T-cell (primary cell): Measurements from ENCODE around the gene ADGRD1. TPM values are rescaled to one million over a fixed set of nuclear protein-coding genes. Genes with fewer than 3 reads are reported as not detected.

Experiments
- ATAC-seq, 4 experiments: fragments of 200-7000 bp in 3 of 4; fragments of 150-1000 bp in 1 of 4; cut with Tn5 transposase; replicated peaks in 1 of 4; 1 replicate in 3 of 4; 2 replicates in 1 of 4; pipeline ENCODE4 v1.10.0; 2021; ENCODE audit warnings: moderate library complexity in 3 of 4, mild to moderate bottlenecking in 2 of 4, moderate number of reproducible peaks in 1 of 4
- CTCF ChIA-PET, 2 donors: fragments of 300-600 bp; sonication (Branson Sonifier 250); formaldehyde crosslinking; loops; one replicate each; lab custom pipeline; 2022; ENCODE audit warnings: antibody characterized with exemption in 2 of 2; lab: Charles Lee
- POLR2A ChIA-PET, 2 donors: fragments of 300-600 bp; sonication (Branson Sonifier 250); formaldehyde crosslinking; loops; one replicate each; lab custom pipeline; 2022; ENCODE audit warnings: antibody characterized with exemption in 2 of 2; lab: Charles Lee
- DNase-seq, 35 experiments: peaks; one replicate each; pipeline versions ENCODE4 v3.0.0 to v3.0.0-alpha.2; 2013 to 2023
- H3K27ac ChIP-seq: one replicate; pipeline ENCODE4 v1.5.1; 2013; ENCODE audit warnings: low read length
- H3K27me3 ChIP-seq, 2 experiments: replicated peaks in 1 of 2; 1 replicate in 1 of 2; 2 replicates in 1 of 2; pipeline versions ENCODE4 v1.6.1 to v1.7.0; 2013; ENCODE audit warnings: low read length in 1 of 2, mixed read lengths in 1 of 2; ENCODE audit not compliant: control insufficient read depth in 2 of 2, insufficient read depth in 2 of 2; ENCODE audit errors: extremely low read depth in 1 of 2
- H3K36me3 ChIP-seq, 2 donors: 1 replicate in 1 of 2; 2 replicates in 1 of 2; pipeline versions ENCODE4 v1.6.1 to v1.7.0; 2013; ENCODE audit warnings: low read length in 1 of 2; ENCODE audit not compliant: control insufficient read depth in 2 of 2, insufficient read depth in 1 of 2; ENCODE audit errors: extremely low read depth in 1 of 2
- H3K4me1 ChIP-seq, 2 experiments: 1 replicate in 1 of 2; 2 replicates in 1 of 2; pipeline versions ENCODE4 v1.6.1 to v1.7.0; 2013; ENCODE audit warnings: low read length in 2 of 2, mixed read lengths in 1 of 2; ENCODE audit not compliant: insufficient read depth in 2 of 2, control insufficient read depth in 1 of 2; ENCODE audit errors: extremely low read depth in 1 of 2
- H3K4me3 ChIP-seq, 2 donors: 1 replicate in 1 of 2; 2 replicates in 1 of 2; pipeline versions ENCODE4 v1.5.1 to v1.7.0; 2013; ENCODE audit warnings: mild to moderate bottlenecking in 2 of 2, low read length in 1 of 2, moderate library complexity in 1 of 2; ENCODE audit not compliant: control insufficient read depth in 1 of 2; ENCODE audit errors: extremely low read depth in 1 of 2
- H3K9me3 ChIP-seq: 2 replicates; pipeline ENCODE4 v1.7.0; 2013
- H3K27ac Mint-ChIP-seq, 2 donors: one replicate each; pipeline ENCODE4 v1.8.0; 2020 to 2021; ENCODE audit warnings: mild to moderate bottlenecking in 2 of 2, mixed read lengths in 2 of 2
- H3K27me3 Mint-ChIP-seq, 2 donors: one replicate each; pipeline ENCODE4 v1.8.0; 2021 to 2022; ENCODE audit warnings: mixed read lengths in 2 of 2
- H3K36me3 Mint-ChIP-seq: one replicate; pipeline ENCODE4 v1.8.0; 2021; ENCODE audit warnings: mixed read lengths
- H3K4me1 Mint-ChIP-seq, 3 donors: one replicate each; pipeline ENCODE4 v1.8.0; 2020 to 2022; ENCODE audit warnings: mixed read lengths in 3 of 3, mild to moderate bottlenecking in 1 of 3
- H3K4me3 Mint-ChIP-seq, 3 donors: one replicate each; pipeline ENCODE4 v1.8.0; 2020 to 2022; ENCODE audit warnings: mild to moderate bottlenecking in 3 of 3, mixed read lengths in 3 of 3, moderate library complexity in 3 of 3
- H3K9me3 Mint-ChIP-seq, 3 donors: one replicate each; pipeline ENCODE4 v1.8.0; 2020 to 2022; ENCODE audit warnings: mixed read lengths in 3 of 3
- WGBS: methylation state at CpG from one replicate; pipeline ENCODE4 v1.1.5; 2013; ENCODE audit warnings: missing lambda C conversion rate; ENCODE audit not compliant: insufficient coverage; 5-methylcytosine and 5-hydroxymethylcytosine counted together
- total RNA-seq, 35 experiments: library from RNA in 6 of 35; stranded (reverse) in 6 of 35; fragments of 120-200 nt in 1 of 35; gene quantifications; one replicate each; pipeline versions ENCODE4 v1.2.1 to v1.2.4 and lab custom pipeline; 2013 to 2026

ADGRD1 gene
- total RNA-seq, 5 donors from 2014 or later (not counting 1 experiment from before 2014, with no cell fraction given), result 0.29 to 1.1 (median 0.43) TPM; not detected in 1

DNA sequence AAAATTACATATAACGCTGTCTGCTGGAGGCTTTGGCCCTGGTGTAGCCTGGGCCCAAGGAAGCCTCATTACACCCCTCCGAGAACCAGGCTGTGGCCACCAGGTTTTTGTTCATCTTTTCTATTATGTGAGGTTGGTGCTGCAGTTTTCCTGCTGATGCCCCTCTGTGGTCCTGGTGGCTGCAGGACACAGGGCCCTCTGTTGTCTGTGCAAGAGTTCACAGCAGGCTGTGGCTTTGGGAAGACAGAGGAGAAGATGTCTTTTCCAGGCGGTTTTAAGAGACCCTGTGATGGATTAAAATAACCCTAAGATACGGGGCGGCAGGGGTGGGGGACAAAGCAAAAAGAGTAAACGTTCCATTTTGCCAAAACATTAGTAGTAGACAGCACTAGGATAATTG lies 121.5 kb downstream of the ADGRD1 start:
- Histone ChIP-seq H3K4me3 (no peak overlapping the region), H3K4me1 (no peaks in the 10 kb centered on the region), H3K27ac (no peak overlapping the region), H3K36me3 (no peaks in the 10 kb centered on the region), H3K9me3 (no peaks in the 10 kb centered on the region), H3K27me3 (peaks cover 0 to 20% of the 10 kb centered on the region in 2 experiments)
- H3K4me3 Mint-ChIP-seq, result no peak overlapping the region
- H3K27me3 Mint-ChIP-seq, result peaks cover 0 to 6% of the 10 kb centered on the region in 2 donors
- no peaks in the 10 kb centered on the region for H3K36me3 Mint-ChIP-seq
- WGBS, result 88% methylated on average over 4 of the region's 6 CpGs
- H3K9me3 Mint-ChIP-seq, result no peaks in the 10 kb centered on the region
- POLR2A ChIA-PET, result no interaction called here
- no peaks in the 10 kb centered on the region for H3K4me1 Mint-ChIP-seq
- no peak for DNase-seq
- no peak for ATAC-seq
- CTCF ChIA-PET, result no interaction called here
- H3K27ac Mint-ChIP-seq, result no peak overlapping the region

DNA sequence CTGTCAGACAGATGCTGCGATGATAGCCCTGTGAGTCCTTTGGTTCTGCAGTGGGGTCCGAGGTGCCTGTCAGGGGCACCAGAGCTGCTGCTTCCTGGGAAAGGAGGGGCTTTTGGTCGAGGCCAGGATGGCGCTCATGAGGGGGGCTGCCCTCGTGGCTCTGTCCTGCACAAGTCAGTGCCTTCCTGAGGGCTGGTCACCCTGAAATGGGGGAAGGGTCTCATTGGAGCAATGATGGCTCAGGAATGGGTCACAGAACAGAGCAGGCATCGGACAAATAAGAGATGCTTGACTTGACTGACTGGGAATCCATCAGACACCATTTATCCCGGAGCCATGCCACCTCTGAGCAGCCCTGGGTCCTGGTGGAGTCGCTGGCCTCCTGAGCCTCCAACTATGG lies 121.9 kb downstream of the ADGRD1 start:
- ChIA-PET POLR2A (no interaction called here), CTCF (no interaction called here)
- no peaks in the 10 kb centered on the region for H3K36me3 ChIP-seq
- H3K27me3 Mint-ChIP-seq, result peaks cover 0 to 6% of the 10 kb centered on the region in 2 donors
- no peak overlapping the region for H3K27ac Mint-ChIP-seq
- no peaks in the 10 kb centered on the region for H3K36me3 Mint-ChIP-seq
- no peaks in the 10 kb centered on the region for H3K4me1 ChIP-seq
- WGBS, result 61% methylated on average over 8 of the region's 8 CpGs
- DNase-seq (no peak), ATAC-seq (no peak)
- H3K4me3 Mint-ChIP-seq, result no peak overlapping the region
- no peaks in the 10 kb centered on the region for H3K9me3 ChIP-seq
- no peak overlapping the region for H3K4me3 ChIP-seq
- peaks cover 0 to 20% of the 10 kb centered on the region in 2 experiments for H3K27me3 ChIP-seq
- H3K27ac ChIP-seq, result no peak overlapping the region
- no peaks in the 10 kb centered on the region for H3K4me1 Mint-ChIP-seq
- H3K9me3 Mint-ChIP-seq, result no peaks in the 10 kb centered on the region

DNA sequence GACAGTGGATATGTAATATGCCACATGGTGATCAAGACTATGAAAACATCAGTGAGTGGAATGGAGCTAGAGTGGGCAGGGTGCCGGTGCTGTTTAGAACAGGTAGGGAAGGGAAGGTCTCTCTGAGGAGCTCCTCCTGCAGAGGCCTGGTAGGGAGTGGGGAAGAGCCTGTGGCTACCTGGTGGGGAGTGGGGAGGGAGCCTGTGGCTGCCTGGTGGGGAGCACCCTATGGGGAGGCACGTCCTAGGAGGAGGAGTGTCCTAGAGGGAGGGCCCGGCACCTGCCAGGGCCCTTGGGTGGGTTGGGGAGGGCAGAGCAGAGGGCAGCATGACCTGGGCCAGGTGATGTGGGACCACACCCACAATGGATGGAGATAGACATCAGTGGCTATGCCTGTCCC lies 122.6 kb downstream of the ADGRD1 start:
- H3K4me1 Mint-ChIP-seq, result no peaks in the 10 kb centered on the region
- H3K4me1 ChIP-seq, result no peaks in the 10 kb centered on the region
- H3K27ac ChIP-seq, result no peak overlapping the region
- no peak overlapping the region for H3K27ac Mint-ChIP-seq
- no peaks in the 10 kb centered on the region for H3K9me3 Mint-ChIP-seq
- H3K4me3 ChIP-seq, result no peak overlapping the region
- H3K4me3 Mint-ChIP-seq, result no peak overlapping the region
- ChIA-PET POLR2A (no interaction called here), CTCF (no interaction called here)
- H3K36me3 Mint-ChIP-seq, result no peaks in the 10 kb centered on the region
- no peak for DNase-seq
- H3K27me3 ChIP-seq, result peaks cover 0 to 20% of the 10 kb centered on the region in 2 experiments
- no peaks in the 10 kb centered on the region for H3K36me3 ChIP-seq
- ATAC-seq, result no peak
- H3K27me3 Mint-ChIP-seq, result peaks cover 0 to 6% of the 10 kb centered on the region in 2 donors
- H3K9me3 ChIP-seq, result no peaks in the 10 kb centered on the region
- 49% methylated on average over 2 of the region's 3 CpGs for WGBS

DNA sequence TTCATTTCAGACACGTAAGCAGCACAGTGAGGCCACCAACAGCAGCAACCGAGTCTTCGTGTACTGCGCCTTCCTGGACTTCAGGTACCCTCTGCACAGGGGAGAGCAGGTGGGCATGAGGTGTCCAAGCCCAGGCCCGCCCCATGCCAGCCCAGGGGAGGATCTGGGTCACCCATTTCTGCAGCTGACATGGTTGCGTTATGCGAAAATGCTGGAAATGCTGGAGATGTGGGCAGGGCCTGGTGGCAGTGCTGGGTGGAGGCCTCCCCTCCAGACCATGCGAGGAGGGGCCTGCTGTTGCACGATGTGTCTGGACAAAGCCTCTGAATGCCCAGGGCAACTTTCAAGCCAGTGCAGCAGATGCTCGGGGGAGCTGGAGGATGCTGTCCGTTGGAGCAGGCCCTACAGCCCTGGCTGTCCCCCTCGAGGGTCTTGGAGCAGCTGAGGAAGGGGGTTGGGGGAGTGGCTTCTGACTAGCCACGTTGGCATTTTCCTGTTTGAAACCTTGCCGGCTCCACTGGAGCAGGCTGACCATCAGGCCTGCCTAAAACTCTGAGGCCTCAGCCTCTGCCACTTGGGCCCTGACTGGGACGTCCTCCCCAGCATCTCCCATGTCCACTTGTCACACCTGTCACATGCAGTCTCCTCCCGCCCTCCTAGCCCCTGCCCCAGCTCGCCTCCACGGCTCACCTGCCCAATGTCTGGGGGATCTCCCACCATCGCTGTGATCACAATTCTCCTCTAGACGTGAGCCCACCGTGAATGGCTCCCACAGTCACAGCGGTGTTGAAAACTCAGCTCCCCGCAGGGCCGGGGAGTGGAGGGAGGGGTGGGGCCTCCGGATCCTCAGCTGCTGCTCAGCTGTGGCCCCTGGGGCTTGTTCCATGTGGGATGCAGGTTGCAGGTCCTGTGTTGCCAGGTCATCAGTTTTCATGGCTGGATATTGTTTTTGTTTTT lies 123.4 kb downstream of the ADGRD1 start:
- Histone ChIP-seq H3K27ac (no peak overlapping the region), H3K36me3 (no peaks in the 10 kb centered on the region), H3K4me3 (no peak overlapping the region), H3K4me1 (no peaks in the 10 kb centered on the region), H3K9me3 (no peaks in the 10 kb centered on the region), H3K27me3 (peaks cover 0 to 20% of the 10 kb centered on the region in 2 experiments)
- DNase-seq, result no peak
- no peaks in the 10 kb centered on the region for H3K9me3 Mint-ChIP-seq
- H3K36me3 Mint-ChIP-seq, result no peaks in the 10 kb centered on the region
- 75% methylated on average over 24 of the region's 25 CpGs for WGBS
- ATAC-seq, result no peak
- POLR2A ChIA-PET, result no interaction called here
- no peak overlapping the region for H3K4me3 Mint-ChIP-seq
- CTCF ChIA-PET, result no interaction called here
- no peak overlapping the region for H3K27ac Mint-ChIP-seq
- H3K27me3 Mint-ChIP-seq, result peaks cover 0 to 6% of the 10 kb centered on the region in 2 donors
- H3K4me1 Mint-ChIP-seq, result no peaks in the 10 kb centered on the region

DNA sequence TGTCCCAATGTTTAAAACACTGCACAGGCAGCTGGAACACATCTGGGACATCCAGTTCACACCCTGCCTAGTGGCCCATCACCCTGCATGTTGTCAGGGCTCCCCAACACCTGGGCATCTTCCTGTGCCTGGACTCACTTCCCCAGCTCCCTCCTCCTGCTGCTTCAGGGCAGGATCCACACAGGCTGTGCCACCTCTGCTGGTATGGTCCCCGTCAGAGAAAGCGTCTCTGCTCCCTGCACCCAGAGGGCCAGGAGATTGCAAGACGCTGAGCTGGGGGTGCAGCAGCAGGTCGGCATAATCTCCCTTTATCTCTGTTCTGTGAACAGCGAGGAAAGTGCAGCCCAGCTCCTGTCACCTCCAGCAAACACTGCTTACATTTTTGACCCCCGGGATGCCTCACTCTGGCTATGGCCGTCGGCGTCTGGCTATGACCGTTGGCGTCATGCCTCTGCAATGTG lies 124.3 kb downstream of the ADGRD1 start:
- 79% methylated on average over 10 of the region's 11 CpGs for WGBS
- DNase-seq (no peak), ATAC-seq (no peak)
- CTCF ChIA-PET, result no interaction called here
- Histone ChIP-seq H3K36me3 (no peaks in the 10 kb centered on the region), H3K4me3 (no peak overlapping the region), H3K27me3 (peaks cover 0 to 20% of the 10 kb centered on the region in 2 experiments), H3K27ac (no peak overlapping the region), H3K4me1 (no peaks in the 10 kb centered on the region), H3K9me3 (no peaks in the 10 kb centered on the region)
- H3K27me3 Mint-ChIP-seq, result peaks cover 0 to 6% of the 10 kb centered on the region in 2 donors
- H3K36me3 Mint-ChIP-seq, result no peaks in the 10 kb centered on the region
- no peaks in the 10 kb centered on the region for H3K4me1 Mint-ChIP-seq
- no peak overlapping the region for H3K27ac Mint-ChIP-seq
- no peak overlapping the region for H3K4me3 Mint-ChIP-seq
- H3K9me3 Mint-ChIP-seq, result no peaks in the 10 kb centered on the region
- POLR2A ChIA-PET, result no interaction called here

DNA sequence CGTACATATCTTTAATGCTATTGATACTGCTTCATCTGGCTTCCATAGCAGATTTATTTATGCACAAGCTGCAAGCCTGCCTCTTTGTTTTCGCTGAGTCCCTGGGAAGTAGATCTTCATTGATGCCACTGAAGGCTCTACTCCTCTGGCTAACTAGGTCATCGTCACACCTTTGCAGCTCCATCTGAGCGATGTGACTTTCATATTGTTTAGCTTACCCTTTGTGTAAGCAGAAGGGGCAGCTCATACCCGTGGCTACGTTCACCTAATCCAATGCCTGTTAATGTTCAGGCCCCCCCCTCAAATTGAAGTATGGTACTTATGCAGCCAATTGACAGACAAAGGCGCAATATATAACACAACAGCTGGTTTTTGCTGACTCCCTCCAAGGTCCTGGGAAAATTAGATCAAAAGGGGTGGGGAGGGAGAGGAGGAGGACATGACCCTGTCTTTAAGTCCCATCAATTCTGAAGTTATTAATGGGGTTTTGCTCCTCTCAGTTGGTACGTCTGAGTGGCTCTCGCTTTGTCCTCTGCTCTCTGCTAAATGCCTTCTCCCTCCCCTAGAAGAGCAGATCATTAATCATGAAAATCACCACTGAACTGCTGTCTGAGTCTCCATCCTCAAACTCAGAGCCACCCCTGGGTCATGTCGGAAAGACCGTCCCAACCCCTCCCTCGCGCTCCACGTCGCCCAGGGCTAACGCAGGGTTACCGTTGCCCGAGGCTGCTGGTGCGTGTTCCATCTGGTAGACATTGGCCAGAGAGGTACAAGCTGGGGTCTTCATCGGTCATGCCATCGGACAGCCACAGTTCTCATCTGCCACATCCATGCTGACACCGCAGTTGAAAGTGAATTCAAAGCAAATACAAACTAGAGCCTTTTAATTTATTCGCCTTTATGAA lies 128.8 kb downstream of the ADGRD1 start:
- CTCF ChIA-PET, result no interaction called here
- Mint-ChIP-seq H3K4me1 (no peaks in the 10 kb centered on the region), H3K27me3 (peaks cover 11 to 14% of the 10 kb centered on the region in 2 donors), H3K36me3 (no peaks in the 10 kb centered on the region), H3K27ac (no peak overlapping the region), H3K9me3 (no peaks in the 10 kb centered on the region), H3K4me3 (no peak overlapping the region)
- Histone ChIP-seq H3K27ac (no peak overlapping the region), H3K4me3 (no peak overlapping the region), H3K27me3 (peaks cover 0 to 24% of the 10 kb centered on the region in 2 experiments), H3K9me3 (no peaks in the 10 kb centered on the region), H3K4me1 (no peaks in the 10 kb centered on the region), H3K36me3 (no peaks in the 10 kb centered on the region)
- POLR2A ChIA-PET, result no interaction called here
- 85% methylated on average over 12 of the region's 23 CpGs for WGBS
- DNase-seq (no peak), ATAC-seq (no peak)
